ENCODE data around the gene SERTAD3. TPM values are rescaled to one million over a fixed set of nuclear protein-coding genes. Genes with fewer than 3 reads are reported as not detected.

Gene SERTAD3
- total RNA-seq, 1 donor from 2014 or later: 15.3 TPM

GRCh38 chr19:40443131-40443999, 770 bp downstream of the SERTAD3 start:
- Histone ChIP-seq H3K9me3 (ENCODE audit: low read depth) (no peaks in the 10 kb centered on the region), H3K36me3 (no peaks in the 10 kb centered on the region), H3K4me1 (peaks cover 18% of the 10 kb centered on the region), H3K9ac (peak overlapping the region; percentile 57), H3K4me3 (peak overlapping the region; percentile 86), H3K27me3 (no peaks in the 10 kb centered on the region), H2AFZ (replicated peaks) (no peak overlapping the region), H3K27ac (peak overlapping the region; percentile 79), H4K20me1 (ENCODE audit: low read depth) (peaks cover 24% of the 10 kb centered on the region), H3K79me2 (ENCODE audit: low read depth) (peaks cover 33% of the 10 kb centered on the region), H3K4me2 (peak overlapping the region; percentile 81), H3F3A (ENCODE audit: low read depth) (peaks cover 42% of the 10 kb centered on the region)
- peak; percentile 100 for DNase-seq (ENCODE audit: low spot score)
- H3K9me3 Mint-ChIP-seq: no peaks in the 10 kb centered on the region
- TF ChIP-seq CTCF (IDR thresholded peaks at IDR 0.05): no peak
- TF ChIP-seq EZH2phosphoT487 (IDR thresholded peaks at IDR 0.05): no peak
- no peak for TF ChIP-seq EZH2 (IDR thresholded peaks at IDR 0.05)
- H3K36me3 Mint-ChIP-seq: peaks cover 3% of the 10 kb centered on the region
- H3K4me1 Mint-ChIP-seq: peaks cover 30% of the 10 kb centered on the region
- peak overlapping the region; percentile 96 for H3K27ac Mint-ChIP-seq
- peaks cover 3% of the 10 kb centered on the region for H3K27me3 Mint-ChIP-seq (ENCODE audit: insufficient read depth, low read depth)
- H3K4me3 Mint-ChIP-seq: peak overlapping the region; percentile 97

GRCh38 chr19:40442328-40443130, 1.6 kb downstream of the SERTAD3 start:
- H2AFZ ChIP-seq (replicated peaks): no peak overlapping the region
- TF ChIP-seq EZH2phosphoT487 (IDR thresholded peaks at IDR 0.05) (no peak), EZH2 (IDR thresholded peaks at IDR 0.05) (no peak), CTCF (IDR thresholded peaks at IDR 0.05) (no peak)
- no peak overlapping the region for H3K27ac Mint-ChIP-seq

GRCh38 chr19:40441719-40442253, 2.3 kb downstream of the SERTAD3 start:
- peak overlapping the region; percentile 81 for H3K4me2 ChIP-seq
- H3K36me3 Mint-ChIP-seq: peaks cover 6% of the 10 kb centered on the region
- H3K27me3 ChIP-seq: no peaks in the 10 kb centered on the region
- no peak for DNase-seq (ENCODE audit: low spot score)
- peak overlapping the region; percentile 97 for H3K4me3 Mint-ChIP-seq
- peaks cover 6% of the 10 kb centered on the region for H3K27me3 Mint-ChIP-seq (ENCODE audit: insufficient read depth, low read depth)
- peaks cover 18% of the 10 kb centered on the region for H3K4me1 ChIP-seq
- no peak overlapping the region for H3K27ac ChIP-seq
- H3K27ac Mint-ChIP-seq: no peak overlapping the region
- H4K20me1 ChIP-seq (ENCODE audit: low read depth): peaks cover 24% of the 10 kb centered on the region
- H3K36me3 ChIP-seq: no peaks in the 10 kb centered on the region
- H3F3A ChIP-seq (ENCODE audit: low read depth): peaks cover 42% of the 10 kb centered on the region
- no peaks in the 10 kb centered on the region for H3K9me3 ChIP-seq (ENCODE audit: low read depth)
- H3K4me1 Mint-ChIP-seq: peaks cover 30% of the 10 kb centered on the region
- H3K9me3 Mint-ChIP-seq: no peaks in the 10 kb centered on the region
- H3K4me3 ChIP-seq: peak overlapping the region; percentile 86
- H3K79me2 ChIP-seq (ENCODE audit: low read depth): peaks cover 33% of the 10 kb centered on the region
- no peak overlapping the region for H3K9ac ChIP-seq
- TF ChIP-seq EZH2 (IDR thresholded peaks at IDR 0.05): no peak
- TF ChIP-seq CTCF (IDR thresholded peaks at IDR 0.05): no peak
- TF ChIP-seq EZH2phosphoT487 (IDR thresholded peaks at IDR 0.05): no peak
- H2AFZ ChIP-seq (replicated peaks): no peak overlapping the region

More at GRCh38 chr19:40442328-40443130, 1.6 kb downstream of the SERTAD3 start:
- Histone ChIP-seq H3F3A (ENCODE audit: low read depth) (peaks cover 42% of the 10 kb centered on the region), H3K4me3 (peak overlapping the region; percentile 86), H4K20me1 (ENCODE audit: low read depth) (peaks cover 24% of the 10 kb centered on the region), H3K36me3 (no peaks in the 10 kb centered on the region), H3K4me1 (peaks cover 18% of the 10 kb centered on the region), H3K9me3 (ENCODE audit: low read depth) (no peaks in the 10 kb centered on the region), H3K27me3 (no peaks in the 10 kb centered on the region), H3K27ac (peak overlapping the region; percentile 58), H3K4me2 (peak overlapping the region; percentile 81), H3K79me2 (ENCODE audit: low read depth) (peaks cover 33% of the 10 kb centered on the region), H3K9ac (peak overlapping the region; percentile 51)
- Mint-ChIP-seq H3K4me1 (peaks cover 30% of the 10 kb centered on the region), H3K27me3 (ENCODE audit: insufficient read depth, low read depth) (peaks cover 6% of the 10 kb centered on the region), H3K4me3 (peak overlapping the region; percentile 97), H3K9me3 (no peaks in the 10 kb centered on the region), H3K36me3 (peaks cover 6% of the 10 kb centered on the region)
- DNase-seq (ENCODE audit: low spot score): no peak
